K562 (cell line): ENCODE results near the gene CEP44. TPM values are rescaled to one million over a fixed set of nuclear protein-coding genes. Genes with fewer than 3 reads are reported as not detected.

ENCODE experiments used
- ATAC-seq: fragments of 200-7000 bp; cut with Tn5 transposase; 3 replicates; pipeline ENCODE4 v1.9.1; 2020; ENCODE audit warnings: moderate library complexity
- BruUV-seq: library from RNA; stranded (reverse); fragments of 400-500 nt; replicated peaks from 2 replicates; lab custom pipeline; 2021; lab: Mats Ljungman, UMichigan
- CTCF ChIA-PET: fragments of 300-600 bp; formaldehyde crosslinking; extraction: SDS; loops from one replicate; lab custom pipeline; 2021; ENCODE audit warnings: low intra/inter-chr PET ratio; lab: Yijun Ruan, JAX
- POLR2A ChIA-PET: fragments of 300-600, 350-650 bp; sonication (Branson Sonifier 250); formaldehyde crosslinking; extraction: SDS; loops from one replicate; lab custom pipeline; 2021; ENCODE audit warnings: antibody characterized with exemption, inconsistent platforms; lab: Yijun Ruan, JAX
- DNase-seq, 4 experiments: peaks; one replicate each; pipeline versions ENCODE4 v3.0.0 to v3.0.0-alpha.2; 2011 to 2018; ENCODE audit warnings: low spot score in 3 of 4, mixed read lengths in 3 of 4; ENCODE audit errors: extremely low read depth in 1 of 4
- FAIRE-seq: peaks from 2 replicates; lab custom pipeline; 2011; peaks lifted over from hg19 to GRCh38; lab: Jason Lieb, UNC
- H2AFZ ChIP-seq: 2 replicates; pipeline ENCODE4 v1.6.0; 2011; ENCODE audit warnings: low read depth, low read length, control low read depth, inconsistent platforms
- H3K27ac ChIP-seq: fragments of 200-600 bp; 3 replicates; pipeline ENCODE4 v1.8.0; 2011; ENCODE audit warnings: low read depth, mild to moderate bottlenecking, control low read depth, inconsistent platforms, low read length, moderate library complexity, mixed read lengths; ENCODE audit errors: extremely low read depth
- H3K27me3 ChIP-seq, 2 experiments: fragments of 300-600 bp in 1 of 2; 2 replicates in 1 of 2; 3 replicates in 1 of 2; pipeline versions ENCODE4 v1.6.0 to v1.8.0; 2011; ENCODE audit warnings: inconsistent platforms in 2 of 2, low read length in 2 of 2, mild to moderate bottlenecking in 1 of 2, mixed read lengths in 1 of 2, moderate library complexity in 1 of 2; ENCODE audit not compliant: control insufficient read depth in 2 of 2, insufficient read depth in 2 of 2
- H3K36me3 ChIP-seq: fragments of 300-600 bp; 3 replicates; pipeline ENCODE4 v1.8.0; 2011; ENCODE audit warnings: mild to moderate bottlenecking, low read length, inconsistent platforms; ENCODE audit not compliant: control insufficient read depth, insufficient read depth
- H3K4me1 ChIP-seq, 2 experiments: fragments of 200-600 bp in 1 of 2; replicated peaks in 1 of 2; 2 replicates in 1 of 2; 3 replicates in 1 of 2; pipeline versions ENCODE4 v1.5.1 to v1.8.0; 2011; ENCODE audit warnings: inconsistent platforms in 2 of 2, low read length in 2 of 2, mild to moderate bottlenecking in 1 of 2, mixed read lengths in 1 of 2, moderate library complexity in 1 of 2; ENCODE audit not compliant: control insufficient read depth in 2 of 2, insufficient read depth in 2 of 2
- H3K4me2 ChIP-seq: 2 replicates; pipeline ENCODE4 v1.6.1; 2011; ENCODE audit warnings: low read length, control low read depth, inconsistent platforms, mixed read lengths; ENCODE audit not compliant: insufficient read depth
- H3K4me3 ChIP-seq: fragments of 200-600 bp; sonication (generic), shearing (Covaris generic); 2 replicates; pipeline ENCODE4 v1.5.1; 2016; ENCODE audit warnings: control low read depth, inconsistent platforms
- H3K79me2 ChIP-seq: fragments of 200-600 bp; 3 replicates; pipeline ENCODE4 v1.8.0; 2011; ENCODE audit warnings: low read length, inconsistent platforms; ENCODE audit not compliant: control insufficient read depth, insufficient read depth
- H3K9ac ChIP-seq, 2 experiments: 2 replicates each; pipeline versions ENCODE4 v1.6.0 to v1.6.1; 2011; ENCODE audit warnings: low read depth in 2 of 2, low read length in 2 of 2, control low read depth in 1 of 2, inconsistent platforms in 1 of 2, mild to moderate bottlenecking in 1 of 2, mixed read lengths in 1 of 2; ENCODE audit not compliant: insufficient read depth in 1 of 2
- H3K9me1 ChIP-seq: one replicate; pipeline ENCODE4 v1.6.0; 2011; ENCODE audit warnings: inconsistent platforms, mild to moderate bottlenecking, low read length, moderate library complexity; ENCODE audit not compliant: control insufficient read depth, insufficient read depth
- H3K9me3 ChIP-seq: replicated peaks from 2 replicates; pipeline ENCODE4 v1.5.1; 2011; ENCODE audit warnings: low read depth, low read length, inconsistent platforms; ENCODE audit not compliant: control insufficient read depth, insufficient read depth
- H4K20me1 ChIP-seq: replicated peaks from 2 replicates; pipeline ENCODE4 v1.6.1; 2011; ENCODE audit warnings: low read length, inconsistent platforms, mixed read lengths; ENCODE audit not compliant: control insufficient read depth, insufficient read depth
- BRF1 ChIP-seq: IDR thresholded peaks from 3 replicates; pipeline ENCODE4 v1.6.1; 2011; ENCODE audit warnings: borderline replicate concordance, mild to moderate bottlenecking; ENCODE audit not compliant: insufficient read length; ENCODE audit errors: extremely low read depth
- FOSL1 ChIP-seq: fragments of 200-800 bp; sonication (Bioruptor generic); conservative IDR thresholded peaks from 2 replicates; pipeline ENCODE4 v1.6.1; 2016; ENCODE audit warnings: missing genetic modification characterization, missing compliant biosample characterization
- IRF1 ChIP-seq: sonication (generic); formaldehyde crosslinking; IDR thresholded peaks from 2 replicates; pipeline ENCODE4 v1.8.0; 2022; ENCODE audit warnings: missing genetic modification reagents, mild to moderate bottlenecking, borderline replicate concordance
- KDM1A ChIP-seq, 2 experiments: fragments of 450-650 bp; IDR thresholded peaks; 2 replicates each; pipeline ENCODE4 v1.6.1; 2016; ENCODE audit warnings: mild to moderate bottlenecking in 2 of 2
- NCOA4 ChIP-seq: fragments of 450-650 bp; IDR thresholded peaks from 2 replicates; pipeline ENCODE4 v1.6.1; 2018; ENCODE audit warnings: mild to moderate bottlenecking; ENCODE audit not compliant: partially characterized antibody
- NFE2 ChIP-seq: IDR thresholded peaks from 2 replicates; pipeline ENCODE4 v1.6.1; 2014; ENCODE audit warnings: antibody characterized with exemption, low read depth
- NR2F6 ChIP-seq: fragments of 450-650 bp; formaldehyde crosslinking; IDR thresholded peaks from 2 replicates; pipeline ENCODE4 v1.4.0; 2020; ENCODE audit warnings: mild to moderate bottlenecking
- PHB ChIP-seq: fragments of 250-450 bp; sonication (Bioruptor Pico); IDR thresholded peaks from 2 replicates; pipeline ENCODE4 v1.5.0; 2021
- RBBP5 ChIP-seq: fragments of 200-600 bp; sonication (generic); IDR thresholded peaks from 2 replicates; pipeline ENCODE4 v1.6.1; 2012; ENCODE audit warnings: borderline replicate concordance, mild to moderate bottlenecking, low read length, control low read depth, inconsistent platforms; ENCODE audit not compliant: insufficient read depth, poor library complexity, severe bottlenecking
- SREBF2 ChIP-seq: sonication (generic); formaldehyde crosslinking; IDR thresholded peaks from 2 replicates; pipeline ENCODE4 v1.4.0; 2020; ENCODE audit warnings: mild to moderate bottlenecking, missing genetic modification reagents
- THAP12 ChIP-seq: fragments of 250-450 bp; sonication (Bioruptor Pico); IDR thresholded peaks from 2 replicates; pipeline ENCODE4 v1.9.0; 2021; ENCODE audit warnings: mild to moderate bottlenecking, inconsistent platforms
- TOE1 ChIP-seq, 2 experiments: fragments of 450-650 bp in 1 of 2; sonication (generic) in 1 of 2; formaldehyde crosslinking in 1 of 2; IDR thresholded peaks; 2 replicates each; pipeline versions ENCODE4 v1.7.1 to v1.8.0; 2016 to 2022; ENCODE audit warnings: borderline replicate concordance in 2 of 2, mild to moderate bottlenecking in 2 of 2, antibody characterized with exemption in 1 of 2, inconsistent platforms in 1 of 2, low read depth in 1 of 2, missing genetic modification reagents in 1 of 2, moderate library complexity in 1 of 2
- XRCC3 ChIP-seq: fragments of 450-650 bp; IDR thresholded peaks from 2 replicates; pipeline ENCODE4 v1.6.1; 2017; ENCODE audit warnings: mild to moderate bottlenecking, moderate library complexity
- ZBTB43 ChIP-seq: sonication (generic); formaldehyde crosslinking; IDR thresholded peaks from 2 replicates; pipeline ENCODE4 v1.8.0; 2023; ENCODE audit warnings: mild to moderate bottlenecking, missing genetic modification reagents
- ZNF175 ChIP-seq: fragments of 200-800 bp; sonication (Bioruptor generic); IDR thresholded peaks from 2 replicates; pipeline ENCODE4 v1.6.1; 2016; ENCODE audit warnings: low read depth, mild to moderate bottlenecking, missing genetic modification characterization, missing compliant biosample characterization
- ZNF253 ChIP-seq: fragments of 250-450 bp; sonication (Bioruptor Pico); conservative IDR thresholded peaks from 2 replicates; pipeline ENCODE4 v1.6.1; 2021; ENCODE audit warnings: mild to moderate bottlenecking
- ZNF274 ChIP-seq: IDR thresholded peaks from 2 replicates; pipeline ENCODE4 v1.6.1; 2011; ENCODE audit warnings: low read depth, mild to moderate bottlenecking, low read length, moderate library complexity, borderline replicate concordance
- ZNF699 ChIP-seq: fragments of 250-450 bp; sonication (Bioruptor Pico); IDR thresholded peaks from 2 replicates; pipeline ENCODE4 v1.8.0; 2021; ENCODE audit warnings: mild to moderate bottlenecking, moderate library complexity; ENCODE audit not compliant: insufficient replicate concordance
- ZZZ3 ChIP-seq: fragments of 450-650 bp; IDR thresholded peaks from 2 replicates; pipeline ENCODE4 v1.6.1; 2016; ENCODE audit warnings: antibody characterized with exemption, mild to moderate bottlenecking, moderate library complexity
- WGBS: fragments of 100-300 bp; shearing (Covaris generic); methylation state at CpG from one replicate; pipeline ENCODE4 v1.1.6; 2016; ENCODE audit warnings: low coverage, mixed read lengths; ENCODE audit not compliant: insufficient coverage; ENCODE audit errors: missing lambda C conversion rate; 5-methylcytosine and 5-hydroxymethylcytosine counted together
- in situ Hi-C: fragments of 300-500 bp; cut with MboI; formaldehyde crosslinking; loops from 4 replicates; pipeline ENCODE4 v1.15.0; 2018; ENCODE audit warnings: inconsistent platforms, mixed read lengths
- intact Hi-C: fragments of 100-400 bp; cut with micrococcal nuclease; formaldehyde crosslinking; loops from 2 replicates; pipeline ENCODE4 v1.14.2; 2022
- polyA plus RNA-seq, 8 experiments: library from polyadenylated mRNA; depleted of rRNA in 4 of 8; stranded (reverse) in 5 of 8; unstranded in 3 of 8; fragments of >200 nt; fragmentation: Nextera tagmentation in 2 of 8; fragmentation: Illumina TruSeq in 1 of 8; extraction: Ambion mirVana in 2 of 8; extraction: Trizol in 1 of 8; gene quantifications; 2 replicates each; pipeline versions ENCODE4 v1.2.1 to v1.2.3, GENCODE V29; 2011 to 2014; ENCODE audit warnings: inconsistent platforms in 1 of 8, missing spikeins in 1 of 8
- total RNA-seq, 7 experiments: library from RNA; depleted of rRNA in 6 of 7; stranded (reverse); fragments of >200 nt in 6 of 7; fragmentation: Illumina TruSeq in 2 of 7; extraction: Trizol in 2 of 7; gene quantifications; 2 replicates each; pipeline versions ENCODE4 v1.2.1 to v1.2.3, GENCODE V29; 2011 to 2021; ENCODE audit warnings: low replicate concordance in 1 of 7

Gene CEP44
- total and polyA plus RNA-seq, 9 of the 15 experiments (the other 6 are each of a cell fraction or from before 2014, with no cell fraction given), result 19.6 to 45.0 (median 24.4) TPM

GRCh38 chr4:174314770-174315169 lies 31.1 kb downstream of the CEP44 start:
- POLR2A ChIA-PET, result interaction anchor here (0.6 to 1.2 kb wide), 3 partner anchors 10 to 30 kb away, joined by 3 read pairs; no protein-coding TSS in a partner anchor
- Histone ChIP-seq H3K9me1 (no peaks in the 10 kb centered on the region), H3K27ac (peak overlapping the region; percentile 54; the same call in 2 of the 3 replicates), H3K4me3 (no peak overlapping the region), H3K9me3 (no peaks in the 10 kb centered on the region), H2AFZ (peak overlapping the region; percentile 5; the same call in 1 of the 2 replicates), H3K4me2 (no peak overlapping the region), H3K36me3 (peaks cover 65% of the 10 kb centered on the region), H3K27me3 (no peaks in the 10 kb centered on the region), H3K79me2 (no peaks in the 10 kb centered on the region), H4K20me1 (no peaks in the 10 kb centered on the region), H3K9ac (no peak overlapping the region), H3K4me1 (peaks cover 0 to 4% of the 10 kb centered on the region in 2 experiments; a peak in 1 of 5 replicates)
- FAIRE-seq, result peak; percentile 84
- in situ Hi-C loops, result no loop called here
- 37% methylated on average over 3 of the region's 3 CpGs for WGBS
- DNase-seq, result peak in 3 of 4 experiments; percentile 14 to 68 (median 38)
- no TSS peak for BruUV-seq
- intact Hi-C loops, result loop anchor here (5.0 kb wide), 3 partner anchors 192 to 562 kb away; no protein-coding TSS in a partner anchor
- CTCF ChIA-PET, result no interaction called here
- ATAC-seq, result peak; percentile 82
- TF ChIP-seq KDM1A (IDR thresholded peaks at IDR 0.05), result no peak
- no peak for TF ChIP-seq BRF1
- no peak for TF ChIP-seq NCOA4
- TF ChIP-seq NFE2, result peak; percentile 79
- TF ChIP-seq ZBTB43 (CRISPR knock-in tag), result no peak
- TF ChIP-seq ZZZ3, result no peak
- TF ChIP-seq PHB (CRISPR knock-in tag), result no peak
- no peak for TF ChIP-seq ZNF253
- no peak for TF ChIP-seq XRCC3
- TF ChIP-seq NR2F6, result no peak
- no peak for TF ChIP-seq ZNF699 (CRISPR knock-in tag)
- TF ChIP-seq THAP12, result no peak
- TF ChIP-seq IRF1 (CRISPR knock-in tag), result no peak
- no peak for TF ChIP-seq SREBF2 (CRISPR knock-in tag)
- TF ChIP-seq ZNF175, result no peak
- TF ChIP-seq RBBP5, result no peak
- peak; percentile 86 for TF ChIP-seq FOSL1 (tag)
- 0 out of 2 replicates have a peak, but pooled peaks have one; percentile 29 for TF ChIP-seq TOE1 (IDR thresholded peaks at IDR 0.05; ENCODE audit: borderline replicate concordance)
- no peak for TF ChIP-seq TOE1 (CRISPR knock-in tag; IDR thresholded peaks at IDR 0.05; ENCODE audit: borderline replicate concordance, low read depth)
- TF ChIP-seq ZNF274, result no peak
